GM18861 (cell line): ENCODE results near the gene SUV39H2.
"Not testable (repeated sequence)": the region's sequence is repeated elsewhere in the genome, so short reads cannot be mapped to it uniquely, and the experiment has no call there.

Source experiments
- ATAC-seq: cut with Tn5 transposase; IDR thresholded peaks from one replicate; pipeline ENCODE4 v1.9.1; 2021; ENCODE audit not compliant: unreplicated experiment

Gene SUV39H2

GRCh38 chr10:14878266-14879123, at the start of gene SUV39H2:
SUV39H2 (plus strand) TSS chr10:14878866; CDS start chr10:14878889, 23 bp downstream.
- ATAC-seq = peak; percentile 83

GRCh38 chr10:14833106-14833505, 45.6 kb upstream of the SUV39H2 start:
- no peak for ATAC-seq

- no peak for ATAC-seq
Observed at GRCh38 chr10:14836208-14836607, 42.5 kb upstream of the SUV39H2 start.

DNA sequence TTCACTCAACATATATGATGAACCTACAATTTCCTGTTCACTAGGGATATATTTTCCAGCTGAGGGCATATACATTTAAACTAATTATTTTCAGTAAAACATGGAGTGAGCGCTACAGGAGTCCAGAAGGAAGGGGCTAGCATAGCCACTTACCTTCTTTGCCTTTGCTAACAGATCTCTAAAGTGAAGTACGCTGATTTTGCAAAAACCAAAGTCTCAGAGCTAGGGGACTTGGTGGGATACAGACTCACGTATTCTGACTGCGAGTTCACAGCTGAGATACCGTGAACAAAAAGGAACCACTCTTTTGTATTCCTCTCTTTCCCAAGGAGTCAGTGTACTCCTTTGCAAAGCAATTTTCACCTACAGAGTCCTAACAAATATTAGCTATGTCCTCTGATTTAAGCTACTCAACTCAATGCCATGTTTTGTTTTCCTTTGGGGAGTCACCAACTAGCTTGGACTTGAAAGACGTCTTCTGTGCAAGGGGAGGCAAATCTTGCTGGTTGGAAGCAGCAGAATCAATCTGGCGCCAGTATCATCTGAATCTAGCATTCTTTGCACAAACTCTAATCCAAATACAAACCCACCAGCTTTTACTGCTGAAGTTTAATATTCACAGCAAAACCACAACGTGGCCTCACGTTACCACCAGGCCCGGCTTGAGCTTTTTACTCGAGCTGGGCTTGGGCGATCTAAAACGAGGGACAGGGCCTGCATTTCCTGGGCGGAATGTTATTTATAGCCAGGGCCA, 41.5 kb upstream of the SUV39H2 start:
- ATAC-seq = peak; percentile 0

DNA sequence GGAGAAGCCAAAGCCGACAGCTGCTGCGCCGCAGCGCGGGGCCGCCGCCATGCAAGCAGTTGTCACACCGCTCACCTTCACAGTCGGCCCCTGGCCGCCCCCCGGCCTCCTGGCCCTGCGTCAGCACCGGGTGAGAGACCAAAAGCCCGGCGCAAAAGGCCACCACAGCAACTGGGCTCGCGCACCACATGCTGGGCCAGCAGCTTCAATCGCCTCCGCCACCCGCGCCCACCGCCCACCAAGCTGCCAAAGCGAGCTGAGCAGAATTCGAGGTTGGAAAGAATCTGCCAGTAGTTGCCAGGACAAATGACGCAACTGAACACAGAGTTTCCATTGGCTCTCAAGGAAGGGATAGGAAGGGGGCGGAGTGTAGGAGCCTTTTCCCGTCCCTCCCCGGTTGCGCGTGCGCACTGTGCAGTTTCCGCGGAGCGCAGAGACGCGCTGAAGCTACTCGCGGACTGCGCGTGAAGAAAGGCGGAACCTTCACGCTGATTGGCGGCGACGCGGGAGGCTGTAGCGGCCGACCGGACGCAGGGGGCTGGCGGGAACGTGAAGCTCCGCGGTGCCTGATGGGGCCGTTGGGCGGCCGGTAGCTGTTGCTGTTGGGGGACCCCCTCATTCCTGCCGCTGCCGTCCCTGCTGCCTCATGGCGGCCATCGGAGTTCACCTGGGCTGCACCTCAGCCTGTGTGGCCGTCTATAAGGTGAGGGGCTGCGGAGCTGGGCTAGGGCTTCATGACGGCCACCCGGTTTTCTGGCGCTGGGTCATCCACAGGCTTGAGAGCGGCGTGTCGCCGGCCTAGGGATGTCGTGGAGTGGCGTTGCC, 40.7 kb upstream of the SUV39H2 start, which contains the start of the genes CDNF, HSPA14 and MSANTD7:
Gene CDNF, minus strand, starts transcription at position 281 of the 825 bp plus-strand sequence. Its CDS starts 91 bp downstream, at position 190.
Gene HSPA14, plus strand, starts transcription at position 550 of the 825 bp plus-strand sequence. Its CDS starts 97 bp downstream, at position 647.
Gene MSANTD7, plus strand, starts transcription at position 550 of the 825 bp plus-strand sequence. CDS start 3,979 bp downstream, outside the sequence.
- ATAC-seq = peak; percentile 88

GRCh38 chr10:14838582-14839304, 39.9 kb upstream of the SUV39H2 start:
- no peak for ATAC-seq

DNA sequence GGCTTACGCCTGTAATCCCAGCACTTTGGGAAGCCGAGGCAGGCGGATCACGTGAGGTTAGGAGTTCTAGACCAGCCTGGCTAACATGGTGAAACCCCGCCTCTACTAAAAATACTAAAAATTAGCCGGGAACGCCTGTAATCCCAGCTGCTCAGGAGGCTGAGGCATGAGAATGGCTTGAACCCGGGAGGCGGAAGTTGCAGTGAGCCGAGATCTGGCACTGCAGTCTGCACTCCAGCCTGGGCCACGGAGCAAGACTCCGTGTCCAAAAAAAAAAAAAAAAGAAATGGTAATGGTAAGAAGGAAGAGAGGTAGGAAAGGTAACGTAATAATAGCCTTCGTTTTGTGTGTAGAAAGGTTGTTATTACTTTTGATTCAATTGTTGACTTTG, 39.4 kb upstream of the SUV39H2 start:
- ATAC-seq = no peak

- no peak for ATAC-seq
Observed at GRCh38 chr10:14840178-14840577, 38.5 kb upstream of the SUV39H2 start.

- no peak for ATAC-seq
Observed at GRCh38 chr10:14843327-14843988, 35.2 kb upstream of the SUV39H2 start.

- no peak for ATAC-seq
Observed at GRCh38 chr10:14844948-14845347, 33.7 kb upstream of the SUV39H2 start.

DNA sequence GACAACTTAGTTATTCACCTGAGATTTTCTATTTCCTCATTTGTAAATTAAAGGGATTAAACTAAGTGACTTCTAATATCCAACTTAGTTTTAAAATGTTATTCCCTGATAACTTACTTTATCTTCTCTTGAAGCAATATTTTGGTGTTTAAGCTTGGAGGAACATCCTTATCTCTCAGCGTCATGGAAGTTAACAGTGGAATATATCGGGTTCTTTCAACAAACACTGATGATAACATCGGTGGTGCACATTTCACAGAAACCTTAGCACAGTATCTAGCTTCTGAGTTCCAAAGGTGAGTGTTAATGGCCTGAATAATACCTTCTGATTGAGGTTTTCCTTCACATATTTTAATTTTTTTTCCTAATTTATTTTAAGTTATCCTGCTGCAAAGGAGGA, 26.4 kb upstream of the SUV39H2 start:
- ATAC-seq = no peak

GRCh38 chr10:14855453-14855852, 23.2 kb upstream of the SUV39H2 start:
- ATAC-seq = no peak

GRCh38 chr10:14858338-14858960, 20.2 kb upstream of the SUV39H2 start:
- ATAC-seq = no peak

- no peak for ATAC-seq
Observed at GRCh38 chr10:14859043-14859442, 19.6 kb upstream of the SUV39H2 start.

DNA sequence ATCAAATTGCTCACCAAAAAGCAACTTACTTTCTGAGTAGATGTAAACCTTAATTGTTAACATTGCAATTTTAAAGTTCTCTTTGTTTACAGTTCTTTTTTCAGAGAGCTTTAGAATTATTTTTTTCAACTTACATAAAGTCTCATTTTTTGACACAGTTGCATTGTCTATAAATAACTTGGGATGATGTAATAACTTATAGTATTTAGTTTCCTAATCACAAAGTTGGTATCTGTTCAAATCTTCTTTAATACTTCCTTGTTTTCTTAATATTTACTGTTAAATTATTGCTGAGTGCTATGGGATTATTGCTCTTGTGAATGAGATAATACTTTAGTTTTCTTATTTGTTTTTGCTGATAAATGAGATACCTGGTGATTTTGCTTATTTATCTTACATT, 18.9 kb upstream of the SUV39H2 start:
- no peak for ATAC-seq

GRCh38 chr10:14860791-14861190, 17.9 kb upstream of the SUV39H2 start:
- no peak for ATAC-seq

GRCh38 chr10:14864466-14864865, 14.2 kb upstream of the SUV39H2 start:
- not testable (repeated sequence) for ATAC-seq

- ATAC-seq = not testable (repeated sequence)
Observed at GRCh38 chr10:14864871-14865270, 13.8 kb upstream of the SUV39H2 start.

DNA sequence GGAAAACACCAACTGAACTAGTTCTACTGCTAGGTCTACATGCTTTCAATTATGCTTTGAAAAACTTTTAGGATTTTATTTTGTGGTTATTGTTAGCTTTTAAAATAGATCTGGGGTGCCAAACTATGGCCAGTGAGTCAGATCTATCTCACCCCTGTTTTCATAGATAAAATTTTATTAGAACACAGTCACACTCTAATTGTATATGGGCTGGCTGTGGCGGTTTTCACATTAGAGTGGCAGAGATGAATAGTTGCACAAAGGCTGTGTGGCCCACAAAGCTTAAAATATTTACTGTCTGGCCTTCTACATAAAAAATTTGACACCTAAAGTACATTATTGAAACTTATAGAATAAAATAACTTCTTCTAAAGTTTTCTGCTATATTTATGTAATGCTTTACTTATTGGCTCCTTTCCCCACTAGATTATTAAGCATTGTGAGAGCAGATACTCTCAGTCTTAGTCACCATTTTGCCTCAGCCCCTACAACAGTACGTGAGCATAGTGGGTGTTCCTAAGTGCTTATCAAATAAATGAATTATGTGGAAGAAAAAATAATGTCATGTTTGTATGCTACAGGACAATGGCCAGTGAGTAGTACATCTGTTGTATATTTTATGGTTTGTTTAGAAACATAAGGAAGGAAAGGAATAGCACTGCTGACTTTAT, 5.4 kb upstream of the SUV39H2 start:
- ATAC-seq = peak; percentile 74
